Activated CD4-positive, alpha-beta T cell treated with anti-CD3 and anti-CD28 coated beads for 36 hours (primary cell): ENCODE data around the gene PPHLN1. TPM values are rescaled to one million over a fixed set of nuclear protein-coding genes. Genes with fewer than 3 reads are reported as not detected.
A peak's percentile ranks its signal among the peaks of the same experiment; 100 is the strongest.
"Not testable (repeated sequence)": the region's sequence is repeated elsewhere in the genome, so short reads cannot be mapped to it uniquely, and the experiment has no call there.

Experiments used
- ATAC-seq: fragments of 200-7000 bp; cut with Tn5 transposase; one replicate; pipeline ENCODE4 v1.10.0; 2021; ENCODE audit warnings: mild to moderate bottlenecking, moderate library complexity
- CTCF ChIA-PET: fragments of 350-600 bp; sonication (Branson Sonifier 250); formaldehyde crosslinking; loops from one replicate; lab custom pipeline; 2021; ENCODE audit warnings: antibody characterized with exemption; lab: Charles Lee
- POLR2A ChIA-PET: fragments of 350-600 bp; sonication (Branson Sonifier 250); formaldehyde crosslinking; loops from one replicate; lab custom pipeline; 2021; ENCODE audit warnings: antibody characterized with exemption, inconsistent platforms; lab: Charles Lee
- DNase-seq: peaks from one replicate; pipeline ENCODE4 v3.0.0-alpha.2; 2020
- H3K27ac Mint-ChIP-seq: one replicate; pipeline ENCODE4 v1.8.0; 2021; ENCODE audit warnings: mixed read lengths
- H3K27me3 Mint-ChIP-seq: one replicate; pipeline ENCODE4 v1.8.0; 2021; ENCODE audit warnings: mixed read lengths
- H3K36me3 Mint-ChIP-seq: one replicate; pipeline ENCODE4 v1.8.0; 2021; ENCODE audit warnings: low read depth, mixed read lengths
- H3K4me1 Mint-ChIP-seq: one replicate; pipeline ENCODE4 v1.8.0; 2021; ENCODE audit warnings: mixed read lengths
- H3K4me3 Mint-ChIP-seq: one replicate; pipeline ENCODE4 v1.8.0; 2021; ENCODE audit warnings: mild to moderate bottlenecking, moderate library complexity, mixed read lengths
- H3K9me3 Mint-ChIP-seq: one replicate; pipeline ENCODE4 v1.8.0; 2021; ENCODE audit warnings: low read depth, mixed read lengths
- intact Hi-C, 2 experiments: fragments of 100-400 bp; cut with DNase I in 1 of 2; cut with micrococcal nuclease in 1 of 2; formaldehyde crosslinking; loops; one replicate each; pipeline versions ENCODE4 v1.14.2 to v1.15.1; 2022 to 2024; cut with DNase I, micrococcal nuclease
- total RNA-seq, 2 experiments: library from RNA; stranded (reverse); gene quantifications; one replicate each; pipeline ENCODE4 v1.2.3, GENCODE V29; 2021

PPHLN1 gene
- total RNA-seq, 2 experiments from 2014 or later, result 86.2 to 90.0 TPM

- POLR2A ChIA-PET, result no interaction called here
- peaks cover 31% of the 10 kb centered on the region for H3K4me1 Mint-ChIP-seq
- intact Hi-C loops, result no loop called here
- CTCF ChIA-PET, result interaction anchor here (0.6 to 3.1 kb wide), 3 partner anchors 9 to 25 kb away, joined by 3 to 11 read pairs (median 3); no protein-coding TSS in a partner anchor
- no peak overlapping the region for H3K4me3 Mint-ChIP-seq
- H3K27me3 Mint-ChIP-seq, result no peaks in the 10 kb centered on the region
- peaks cover 20% of the 10 kb centered on the region for H3K36me3 Mint-ChIP-seq
- no peak for ATAC-seq
- H3K9me3 Mint-ChIP-seq, result no peaks in the 10 kb centered on the region
- no peak for DNase-seq
- H3K27ac Mint-ChIP-seq, result no peak overlapping the region
These were observed 20.5 kb downstream of the PPHLN1 start for GRCh38 chr12:42346403-42347002.

GRCh38 chr12:42349119-42350020 lies 23.4 kb downstream of the PPHLN1 start:
- peaks cover 10% of the 10 kb centered on the region for H3K4me1 Mint-ChIP-seq
- DNase-seq, H3K4me3 Mint-ChIP-seq, H3K27me3 Mint-ChIP-seq, H3K9me3 Mint-ChIP-seq, POLR2A ChIA-PET, H3K27ac Mint-ChIP-seq, ATAC-seq, intact Hi-C loops: not testable (repeated sequence)
- CTCF ChIA-PET, result interaction anchor here (3.1 kb wide), 1 partner anchor 22 kb away, joined by 11 read pairs; no protein-coding TSS in a partner anchor
- H3K36me3 Mint-ChIP-seq, result peaks cover 11% of the 10 kb centered on the region

GRCh38 chr12:42350021-42350407 lies 24.0 kb downstream of the PPHLN1 start:
- ATAC-seq, CTCF ChIA-PET, H3K4me3 Mint-ChIP-seq, DNase-seq, H3K9me3 Mint-ChIP-seq, H3K27me3 Mint-ChIP-seq, POLR2A ChIA-PET, intact Hi-C loops, H3K27ac Mint-ChIP-seq: not testable (repeated sequence)
- Mint-ChIP-seq H3K4me1 (peaks cover 10% of the 10 kb centered on the region), H3K36me3 (peaks cover 11% of the 10 kb centered on the region)

- no peak overlapping the region for H3K27ac Mint-ChIP-seq
- CTCF ChIA-PET, result interaction anchor here (0.6 kb wide), 1 partner anchor 15 kb away, joined by 3 read pairs; no protein-coding TSS in a partner anchor
These were observed 30.4 kb downstream of the PPHLN1 start for GRCh38 chr12:42356344-42356743.

GRCh38 chr12:42360747-42361403 lies 34.9 kb downstream of the PPHLN1 start:
- intact Hi-C loops, result no loop called here
- H3K36me3 Mint-ChIP-seq, result peaks cover 33% of the 10 kb centered on the region
- H3K27ac Mint-ChIP-seq, result peak overlapping the region; percentile 35
- H3K9me3 Mint-ChIP-seq, result no peaks in the 10 kb centered on the region
- POLR2A ChIA-PET, result no interaction called here
- DNase-seq (peak; percentile 12), ATAC-seq (peak; percentile 79)
- H3K4me3 Mint-ChIP-seq, result no peak overlapping the region
- CTCF ChIA-PET, result interaction anchor here (0.7 to 3.3 kb wide), 2 partner anchors 11 to 27 kb away, joined by 3 to 17 read pairs; no protein-coding TSS in a partner anchor
- no peaks in the 10 kb centered on the region for H3K27me3 Mint-ChIP-seq
- peaks cover 41% of the 10 kb centered on the region for H3K4me1 Mint-ChIP-seq

More at GRCh38 chr12:42356344-42356743, 30.4 kb downstream of the PPHLN1 start:
- peaks cover 21% of the 10 kb centered on the region for H3K36me3 Mint-ChIP-seq
- ATAC-seq (no peak), DNase-seq (no peak)
- no peak overlapping the region for H3K4me3 Mint-ChIP-seq
- POLR2A ChIA-PET, result interaction anchor here (0.6 kb wide), 1 partner anchor 113 kb away, joined by 3 read pairs; no protein-coding TSS in a partner anchor
- H3K9me3 Mint-ChIP-seq, result no peaks in the 10 kb centered on the region
- intact Hi-C loops, result no loop called here
- no peaks in the 10 kb centered on the region for H3K27me3 Mint-ChIP-seq
- peaks cover 21% of the 10 kb centered on the region for H3K4me1 Mint-ChIP-seq

GRCh38 chr12:42361909-42362646 lies 36.1 kb downstream of the PPHLN1 start:
- intact Hi-C loops, result no loop called here
- ATAC-seq, result peak; percentile 68
- POLR2A ChIA-PET, result no interaction called here
- CTCF ChIA-PET, result interaction anchor here (3.3 kb wide), 1 partner anchor 9 kb away, joined by 17 read pairs; no protein-coding TSS in a partner anchor
- Mint-ChIP-seq H3K4me3 (no peak overlapping the region), H3K9me3 (no peaks in the 10 kb centered on the region), H3K27me3 (no peaks in the 10 kb centered on the region), H3K4me1 (peaks cover 41% of the 10 kb centered on the region), H3K36me3 (peaks cover 31% of the 10 kb centered on the region), H3K27ac (peak overlapping the region; percentile 57)
- DNase-seq, result no peak

- CTCF ChIA-PET, result interaction anchor here (0.5 kb wide), 1 partner anchor 333 kb away, joined by 3 read pairs; no protein-coding TSS in a partner anchor
- no peaks in the 10 kb centered on the region for H3K27me3 Mint-ChIP-seq
- intact Hi-C loops, result no loop called here
These were observed 36.8 kb downstream of the PPHLN1 start for GRCh38 chr12:42362647-42363260.

GRCh38 chr12:42364692-42365091 lies 38.7 kb downstream of the PPHLN1 start:
- intact Hi-C loops, result no loop called here

More at GRCh38 chr12:42362647-42363260, 36.8 kb downstream of the PPHLN1 start:
- ATAC-seq, result no peak
- H3K27ac Mint-ChIP-seq, result peak overlapping the region; percentile 57
- no peak overlapping the region for H3K4me3 Mint-ChIP-seq
- DNase-seq, result no peak
- POLR2A ChIA-PET, result no interaction called here
- H3K9me3 Mint-ChIP-seq, result no peaks in the 10 kb centered on the region
- peaks cover 41% of the 10 kb centered on the region for H3K4me1 Mint-ChIP-seq
- H3K36me3 Mint-ChIP-seq, result peaks cover 30% of the 10 kb centered on the region

GRCh38 chr12:42365486-42365885 lies 39.5 kb downstream of the PPHLN1 start:
- no peaks in the 10 kb centered on the region for H3K9me3 Mint-ChIP-seq
- CTCF ChIA-PET, result interaction anchor here (0.6 to 1.1 kb wide), 3 partner anchors 14 to 270 kb away, joined by 3 read pairs; no protein-coding TSS in a partner anchor
- peaks cover 21% of the 10 kb centered on the region for H3K36me3 Mint-ChIP-seq
- no peaks in the 10 kb centered on the region for H3K27me3 Mint-ChIP-seq
- DNase-seq (no peak), ATAC-seq (no peak)
- peaks cover 29% of the 10 kb centered on the region for H3K4me1 Mint-ChIP-seq
- intact Hi-C loops, result no loop called here
- H3K27ac Mint-ChIP-seq, result no peak overlapping the region
- no peak overlapping the region for H3K4me3 Mint-ChIP-seq
- POLR2A ChIA-PET, result interaction anchor here (0.6 kb wide), 1 partner anchor 37 kb away, joined by 3 read pairs; no protein-coding TSS in a partner anchor

More at GRCh38 chr12:42364692-42365091, 38.7 kb downstream of the PPHLN1 start:
- Mint-ChIP-seq H3K36me3 (peaks cover 25% of the 10 kb centered on the region), H3K27me3 (no peaks in the 10 kb centered on the region), H3K4me3 (no peak overlapping the region), H3K27ac (no peak overlapping the region), H3K4me1 (peaks cover 37% of the 10 kb centered on the region), H3K9me3 (no peaks in the 10 kb centered on the region)
- CTCF ChIA-PET, result interaction anchor here (0.6 kb wide), 1 partner anchor 20 kb away, joined by 3 read pairs; no protein-coding TSS in a partner anchor
- ATAC-seq, result no peak
- POLR2A ChIA-PET, result interaction anchor here (0.6 kb wide), 1 partner anchor 36 kb away, joined by 3 read pairs; no protein-coding TSS in a partner anchor
- no peak for DNase-seq

- no peak overlapping the region for H3K4me3 Mint-ChIP-seq
- peaks cover 5% of the 10 kb centered on the region for H3K4me1 Mint-ChIP-seq
- no peaks in the 10 kb centered on the region for H3K27me3 Mint-ChIP-seq
- H3K9me3 Mint-ChIP-seq, result no peaks in the 10 kb centered on the region
- CTCF ChIA-PET, result interaction anchor here (0.8 to 2.7 kb wide), 3 partner anchors 10 to 72 kb away, joined by 4 to 17 read pairs (median 10); no protein-coding TSS in a partner anchor
- H3K36me3 Mint-ChIP-seq, result peaks cover 1% of the 10 kb centered on the region
- POLR2A ChIA-PET, result no interaction called here
- DNase-seq (no peak), ATAC-seq (no peak)
- H3K27ac Mint-ChIP-seq, result no peak overlapping the region
- intact Hi-C loops, result loop anchor here (5.0 to 10.0 kb wide), 6 partner anchors 43 to 1423 kb away; partner anchors contain the start of genes PPHLN1 (in 1 of the 2) and ZCRB1 (in 1 of the 2)
These were observed 44.0 kb downstream of the PPHLN1 start for GRCh38 chr12:42370013-42370412.
